Spleen (tissue), 7 donors: Measurements from ENCODE around the gene MROH7.

Source experiments
- POLR2A ChIP-seq, 3 donors: fragments of 450-650 bp; IDR thresholded peaks; one replicate each; pipeline ENCODE4 v1.5.1; 2017; ENCODE audit warnings: antibody characterized with exemption in 3 of 3, mild to moderate bottlenecking in 1 of 3
- TF ChIP-seq, protein P1 (sequence below), 11 experiments: fragments of 200-600 bp in 7 of 11; fragments of 450-650 bp in 4 of 11; sonication (generic) in 4 of 11; IDR thresholded peaks in 8 of 11; conservative IDR thresholded peaks in 3 of 11; 1 replicate in 7 of 11; 2 replicates in 4 of 11; pipeline versions ENCODE4 v1.4.0 to v1.8.0; 2016 to 2021; ENCODE audit warnings: antibody characterized with exemption in 11 of 11, inconsistent platforms in 4 of 11, mild to moderate bottlenecking in 1 of 11
- donor health status: DM: no; HTN: no; CAD: no; lungs with moderate emphysema.
- donor health status: DM: no; HTN: no; CAD: no.
- donor health status: DM: no; HTN: no; CAD: no.

DNA sequence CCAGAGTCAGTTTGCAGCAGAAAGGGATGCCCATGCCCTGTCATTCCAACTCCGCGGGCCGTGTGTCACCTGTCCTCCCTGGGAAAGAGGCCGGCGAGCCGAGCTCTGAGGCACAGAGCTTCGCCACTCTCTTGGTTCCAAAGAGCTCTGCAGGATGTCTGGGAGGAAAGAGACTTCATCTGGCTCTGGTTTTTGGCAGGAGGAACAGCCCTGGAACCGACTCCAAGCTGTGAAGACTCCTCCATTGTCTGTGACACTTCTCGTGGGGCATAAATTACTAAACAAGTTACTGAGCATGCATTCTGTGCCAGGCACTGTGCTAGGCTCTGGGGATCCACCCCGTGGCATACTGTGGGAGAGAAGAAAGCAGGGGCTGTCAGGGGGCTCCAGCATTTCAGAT is 14.4 kb upstream of the MROH7 start:
- TF ChIP-seq, protein P1, sequence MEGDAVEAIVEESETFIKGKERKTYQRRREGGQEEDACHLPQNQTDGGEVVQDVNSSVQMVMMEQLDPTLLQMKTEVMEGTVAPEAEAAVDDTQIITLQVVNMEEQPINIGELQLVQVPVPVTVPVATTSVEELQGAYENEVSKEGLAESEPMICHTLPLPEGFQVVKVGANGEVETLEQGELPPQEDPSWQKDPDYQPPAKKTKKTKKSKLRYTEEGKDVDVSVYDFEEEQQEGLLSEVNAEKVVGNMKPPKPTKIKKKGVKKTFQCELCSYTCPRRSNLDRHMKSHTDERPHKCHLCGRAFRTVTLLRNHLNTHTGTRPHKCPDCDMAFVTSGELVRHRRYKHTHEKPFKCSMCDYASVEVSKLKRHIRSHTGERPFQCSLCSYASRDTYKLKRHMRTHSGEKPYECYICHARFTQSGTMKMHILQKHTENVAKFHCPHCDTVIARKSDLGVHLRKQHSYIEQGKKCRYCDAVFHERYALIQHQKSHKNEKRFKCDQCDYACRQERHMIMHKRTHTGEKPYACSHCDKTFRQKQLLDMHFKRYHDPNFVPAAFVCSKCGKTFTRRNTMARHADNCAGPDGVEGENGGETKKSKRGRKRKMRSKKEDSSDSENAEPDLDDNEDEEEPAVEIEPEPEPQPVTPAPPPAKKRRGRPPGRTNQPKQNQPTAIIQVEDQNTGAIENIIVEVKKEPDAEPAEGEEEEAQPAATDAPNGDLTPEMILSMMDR (IDR thresholded peaks at IDR 0.05 in 8 of 11, conservative IDR thresholded peaks at IDR 0.05 in 3 of 11) = no peak
- TF ChIP-seq POLR2A (IDR thresholded peaks at IDR 0.05) = no peak
